HepG2 (cell line): Measurements from ENCODE around the gene SERINC5. TPM values are rescaled to one million over a fixed set of nuclear protein-coding genes. Genes with fewer than 3 reads are reported as not detected.
A peak's percentile ranks its signal among the peaks of the same experiment; 100 is the strongest.

ENCODE experiments used
- ADNP ChIP-seq: sonication (generic); formaldehyde crosslinking; IDR thresholded peaks from 2 replicates; pipeline ENCODE4 v1.4.0; 2020; ENCODE audit warnings: missing genetic modification reagents
- ATF5 ChIP-seq: sonication (generic); formaldehyde crosslinking; IDR thresholded peaks from 2 replicates; pipeline ENCODE4 v1.4.0; 2020; ENCODE audit warnings: mild to moderate bottlenecking, low read depth, missing genetic modification reagents
- ELF1 ChIP-seq: sonication (generic); formaldehyde crosslinking; IDR thresholded peaks from 2 replicates; pipeline ENCODE4 v1.4.0; 2020; ENCODE audit warnings: missing genetic modification reagents
- FOXK2 ChIP-seq: fragments of 450-650 bp; IDR thresholded peaks from 2 replicates; pipeline ENCODE4 v1.6.1; 2016
- GATA4 ChIP-seq: sonication (generic); IDR thresholded peaks from 2 replicates; pipeline ENCODE4 v1.6.1; 2016; ENCODE audit warnings: antibody characterized with exemption, low read depth, borderline replicate concordance
- GLMP ChIP-seq: sonication (generic); formaldehyde crosslinking; IDR thresholded peaks from 2 replicates; pipeline ENCODE4 v1.9.0; 2021; ENCODE audit warnings: missing genetic modification reagents, mild to moderate bottlenecking, borderline replicate concordance
- HHEX ChIP-seq: IDR thresholded peaks from 2 replicates; pipeline ENCODE4 v1.6.1; 2016; ENCODE audit warnings: control low read depth
- MAFG ChIP-seq: sonication (generic); formaldehyde crosslinking; IDR thresholded peaks from 2 replicates; pipeline ENCODE4 v1.5.1; 2020; ENCODE audit warnings: mild to moderate bottlenecking, missing genetic modification reagents
- MXD1 ChIP-seq: sonication (generic); formaldehyde crosslinking; IDR thresholded peaks from 2 replicates; pipeline ENCODE4 v1.4.0; 2020; ENCODE audit warnings: mild to moderate bottlenecking, missing genetic modification reagents
- NCOR1 ChIP-seq: fragments of 200-600 bp; sonication (generic); IDR thresholded peaks from 2 replicates; pipeline ENCODE4 v1.7.0; 2017; ENCODE audit warnings: antibody characterized with exemption, low read length, borderline replicate concordance
- NR0B2 ChIP-seq: sonication (generic); formaldehyde crosslinking; IDR thresholded peaks from 2 replicates; pipeline ENCODE4 v1.4.0; 2020; ENCODE audit warnings: mild to moderate bottlenecking, missing genetic modification reagents
- ONECUT2 ChIP-seq: sonication (generic); formaldehyde crosslinking; IDR thresholded peaks from 2 replicates; pipeline ENCODE4 v1.4.0; 2020; ENCODE audit warnings: missing genetic modification reagents
- PPARG ChIP-seq: conservative IDR thresholded peaks from 2 replicates; pipeline ENCODE4 v1.6.1; 2016; ENCODE audit warnings: missing biosample characterization, missing genetic modification reagents
- PRPF4 ChIP-seq: fragments of 200-400 bp; formaldehyde crosslinking; IDR thresholded peaks from 2 replicates; pipeline ENCODE4 v1.6.1; 2016; ENCODE audit warnings: low read length, low read depth; ENCODE audit not compliant: poor library complexity, severe bottlenecking
- SMAD3 ChIP-seq: sonication (generic); formaldehyde crosslinking; IDR thresholded peaks from 2 replicates; pipeline ENCODE4 v1.4.0; 2020; ENCODE audit warnings: missing genetic modification reagents
- ZNF225 ChIP-seq: sonication (generic); formaldehyde crosslinking; IDR thresholded peaks from 2 replicates; pipeline ENCODE4 v1.4.0; 2020; ENCODE audit warnings: mild to moderate bottlenecking, missing genetic modification reagents
- ZNF543 ChIP-seq: sonication (generic); formaldehyde crosslinking; IDR thresholded peaks from 2 replicates; pipeline ENCODE4 v1.4.0; 2020; ENCODE audit warnings: mild to moderate bottlenecking, missing genetic modification reagents
- ZNF609 ChIP-seq: sonication (generic); formaldehyde crosslinking; IDR thresholded peaks from 2 replicates; pipeline ENCODE4 v1.4.0; 2020; ENCODE audit warnings: mild to moderate bottlenecking, missing genetic modification reagents, borderline replicate concordance
- ZSCAN21 ChIP-seq: sonication (generic); formaldehyde crosslinking; IDR thresholded peaks from 2 replicates; pipeline ENCODE4 v1.8.0; 2022; ENCODE audit warnings: mild to moderate bottlenecking, missing genetic modification reagents, moderate library complexity, borderline replicate concordance
- ZSCAN29 ChIP-seq: sonication (generic); formaldehyde crosslinking; conservative IDR thresholded peaks from 2 replicates; pipeline ENCODE4 v1.4.0; 2020; ENCODE audit warnings: mild to moderate bottlenecking, missing genetic modification reagents
- polyA plus RNA-seq, 8 experiments: library from polyadenylated mRNA; depleted of rRNA in 3 of 8; stranded (reverse) in 7 of 8; unstranded in 1 of 8; fragments of >200 nt; fragmentation: Illumina TruSeq in 4 of 8; extraction: Trizol in 4 of 8; gene quantifications; 2 replicates each; pipeline versions ENCODE4 v1.2.1 to v1.2.3, GENCODE V29; 2011 to 2016; ENCODE audit warnings: low read depth in 4 of 8, missing spikeins in 1 of 8, mixed read lengths in 1 of 8; ENCODE audit not compliant: insufficient read depth in 1 of 8
- total RNA-seq, 5 experiments: library from RNA; depleted of rRNA; stranded (reverse); fragments of >200 nt; fragmentation: Illumina TruSeq; extraction: Trizol; gene quantifications; 2 replicates each; pipeline ENCODE4 v1.2.3, GENCODE V29; 2016; ENCODE audit warnings: low read depth in 1 of 5

Gene SERINC5
- total and polyA plus RNA-seq, 2 of the 13 experiments (the other 11 are each of a cell fraction or from before 2014, with no cell fraction given), result 17.3 to 22.8 TPM

- TF ChIP-seq NR0B2 (CRISPR knock-in tag), result peak; percentile 90; the same call in 1 of the 2 replicates
- peak; percentile 35; the same call in 1 of the 2 replicates for TF ChIP-seq ZSCAN29 (CRISPR knock-in tag)
- TF ChIP-seq HHEX (CRISPR knock-in tag), result no peak
- no peak for TF ChIP-seq GATA4
- 0 out of 2 replicates have a peak, but pooled peaks have one; percentile 71 for TF ChIP-seq ATF5 (CRISPR knock-in tag)
- TF ChIP-seq PPARG (CRISPR knock-in tag), result no peak
- TF ChIP-seq PRPF4, result no peak
- TF ChIP-seq ZNF225 (CRISPR knock-in tag), result peak; percentile 36; the same call in 1 of the 2 replicates
- TF ChIP-seq ADNP (CRISPR knock-in tag), result no peak
- peak; percentile 79; the same call in 1 of the 2 replicates for TF ChIP-seq ZNF543 (CRISPR knock-in tag)
- peak; percentile 84 for TF ChIP-seq ZSCAN21 (CRISPR knock-in tag)
- peak; percentile 88 for TF ChIP-seq MXD1 (CRISPR knock-in tag)
- TF ChIP-seq MAFG, result no peak
- TF ChIP-seq ZNF609 (CRISPR knock-in tag), result peak; percentile 55
- no peak for TF ChIP-seq SMAD3 (CRISPR knock-in tag)
- peak; percentile 78 for TF ChIP-seq ELF1
- TF ChIP-seq GLMP (CRISPR knock-in tag), result no peak; the same call in 1 of the 2 replicates
- TF ChIP-seq FOXK2, result no peak
- TF ChIP-seq NCOR1, result no peak
- TF ChIP-seq ONECUT2 (CRISPR knock-in tag), result no peak
Measured at GRCh38 chr5:80255811-80256712, at the start of gene SERINC5 (continued).
